D721Med (cell line): ENCODE measurements around the gene MFSD11.
A peak's percentile ranks its signal among the peaks of the same experiment; 100 is the strongest.
"Not testable (repeated sequence)": the region's sequence is repeated elsewhere in the genome, so short reads cannot be mapped to it uniquely, and the experiment has no call there.

Experiments used
- DNase-seq: peaks from one replicate; pipeline ENCODE4 v3.0.0; 2011; ENCODE audit warnings: low spot score; ENCODE audit not compliant: insufficient read length
- FAIRE-seq: peaks from 2 replicates; lab custom pipeline; 2011; peaks lifted over from hg19 to GRCh38; lab: Jason Lieb, UNC
- TF ChIP-seq, protein P1 (sequence below): IDR thresholded peaks from 2 replicates; pipeline ENCODE4 v1.5.1; 2012; ENCODE audit warnings: mild to moderate bottlenecking, control low read depth; ENCODE audit not compliant: insufficient read depth; ENCODE audit errors: missing control alignments

The MFSD11 gene

DNA sequence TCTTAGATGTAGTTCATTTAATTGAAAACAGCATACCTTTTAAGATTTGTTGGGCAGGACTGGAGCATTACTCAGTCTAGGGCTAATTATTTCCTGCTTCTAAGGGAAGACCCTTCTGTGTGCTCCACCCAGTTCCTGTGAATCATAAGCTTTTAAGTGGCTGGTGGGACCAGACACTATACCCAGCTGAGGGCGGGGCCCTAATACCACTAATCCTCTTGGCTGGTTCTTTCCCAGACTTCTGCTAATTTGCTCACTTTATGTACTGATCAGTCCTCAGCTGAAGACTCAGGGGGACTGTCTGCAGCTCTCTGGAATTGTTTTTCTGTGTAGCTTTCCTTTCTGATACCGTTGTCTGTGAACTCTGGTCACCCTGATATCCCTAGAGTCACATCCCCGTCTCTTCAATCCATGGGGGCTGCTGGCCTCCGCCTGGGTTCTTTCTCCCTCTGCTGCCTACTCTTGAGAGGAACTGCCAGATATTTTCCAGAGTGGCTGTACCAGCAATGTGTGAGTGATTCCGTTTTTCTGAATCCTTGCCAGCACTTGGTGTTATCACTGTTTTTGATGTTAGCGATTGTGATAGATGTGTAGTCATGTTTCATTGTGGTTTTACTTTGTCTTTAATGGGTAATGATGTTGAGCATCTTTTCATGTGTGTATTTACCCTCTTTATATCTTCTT lies 35.1 kb downstream of the MFSD11 start:
- FAIRE-seq (peak; percentile 84), DNase-seq (peak; percentile 33)
- TF ChIP-seq, protein P1, sequence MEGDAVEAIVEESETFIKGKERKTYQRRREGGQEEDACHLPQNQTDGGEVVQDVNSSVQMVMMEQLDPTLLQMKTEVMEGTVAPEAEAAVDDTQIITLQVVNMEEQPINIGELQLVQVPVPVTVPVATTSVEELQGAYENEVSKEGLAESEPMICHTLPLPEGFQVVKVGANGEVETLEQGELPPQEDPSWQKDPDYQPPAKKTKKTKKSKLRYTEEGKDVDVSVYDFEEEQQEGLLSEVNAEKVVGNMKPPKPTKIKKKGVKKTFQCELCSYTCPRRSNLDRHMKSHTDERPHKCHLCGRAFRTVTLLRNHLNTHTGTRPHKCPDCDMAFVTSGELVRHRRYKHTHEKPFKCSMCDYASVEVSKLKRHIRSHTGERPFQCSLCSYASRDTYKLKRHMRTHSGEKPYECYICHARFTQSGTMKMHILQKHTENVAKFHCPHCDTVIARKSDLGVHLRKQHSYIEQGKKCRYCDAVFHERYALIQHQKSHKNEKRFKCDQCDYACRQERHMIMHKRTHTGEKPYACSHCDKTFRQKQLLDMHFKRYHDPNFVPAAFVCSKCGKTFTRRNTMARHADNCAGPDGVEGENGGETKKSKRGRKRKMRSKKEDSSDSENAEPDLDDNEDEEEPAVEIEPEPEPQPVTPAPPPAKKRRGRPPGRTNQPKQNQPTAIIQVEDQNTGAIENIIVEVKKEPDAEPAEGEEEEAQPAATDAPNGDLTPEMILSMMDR = peak; percentile 13

DNA sequence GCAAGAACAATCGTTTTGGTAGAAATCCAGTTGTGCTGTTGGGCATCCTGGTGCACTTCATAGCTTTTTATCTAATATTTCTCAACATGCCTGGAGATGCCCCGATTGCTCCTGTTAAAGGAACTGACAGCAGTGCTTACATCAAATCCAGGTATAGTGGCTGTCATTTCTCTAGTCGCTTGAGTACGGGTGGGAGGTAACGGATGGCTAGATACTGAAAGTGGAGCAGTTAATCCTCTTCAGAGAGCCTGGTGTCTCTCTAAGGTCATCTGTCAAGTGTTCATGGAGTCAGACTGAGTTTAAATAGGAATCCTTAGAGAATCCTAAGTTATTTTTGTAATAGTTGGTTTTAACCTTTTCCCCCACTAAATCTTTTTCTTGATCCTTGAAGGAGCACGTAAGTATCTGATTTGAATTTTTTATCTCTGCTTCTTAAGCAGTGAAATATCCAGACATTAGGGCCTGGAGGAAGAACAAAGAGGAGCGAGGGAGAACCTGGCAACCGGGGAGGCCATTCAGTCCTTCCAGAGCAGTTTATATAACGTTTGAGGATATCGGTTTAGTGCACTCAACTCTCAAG lies 37.2 kb downstream of the MFSD11 start:
- DNase-seq (no peak), FAIRE-seq (no peak)
- TF ChIP-seq, protein P1 = no peak

DNA sequence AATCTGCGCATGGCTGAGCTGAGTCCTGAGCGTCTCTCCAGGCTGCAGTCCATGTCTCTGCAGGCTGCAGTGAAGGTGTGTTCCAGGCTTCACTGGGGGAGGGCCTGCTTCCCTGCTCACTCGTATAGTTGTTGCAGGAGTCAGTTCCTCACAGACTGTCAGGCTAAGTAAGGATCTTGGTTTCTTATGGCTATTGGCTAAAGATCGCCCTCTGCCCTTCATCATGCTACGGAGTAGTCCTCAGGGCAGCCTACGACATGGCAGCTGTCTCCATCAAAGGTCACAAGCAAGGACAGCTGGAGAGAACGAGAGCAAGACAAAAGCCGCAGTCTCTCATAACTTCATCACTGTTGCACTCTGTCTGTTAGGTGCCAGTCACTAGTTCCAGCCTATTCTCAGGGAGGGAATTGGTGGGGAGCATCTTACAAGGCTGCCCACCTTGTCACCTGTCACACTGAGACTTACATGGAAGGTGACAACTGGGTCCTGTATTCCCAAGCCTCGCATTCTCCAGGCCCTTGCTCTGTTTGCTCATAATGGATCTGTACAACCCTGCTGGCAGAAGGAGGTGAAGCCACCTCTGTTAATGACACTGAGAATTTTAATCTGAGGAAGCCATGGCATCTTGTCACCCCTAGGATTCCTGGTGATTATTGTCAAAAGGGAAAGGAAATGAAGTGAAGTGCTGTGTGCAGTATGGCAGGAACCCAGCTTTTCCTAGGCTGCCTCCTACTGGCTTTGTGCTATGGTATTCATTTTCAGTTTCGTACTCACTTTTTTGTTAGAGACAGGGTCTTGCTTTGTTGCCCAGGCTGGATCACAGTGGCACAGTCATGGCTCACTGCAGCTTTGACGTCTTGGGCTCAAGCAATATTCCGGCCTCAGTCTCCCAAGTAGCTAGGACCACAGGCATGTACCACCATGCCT lies 43.4 kb downstream of the MFSD11 start:
- TF ChIP-seq, protein P1 = peak; percentile 54
- DNase-seq = no peak
- no peak for FAIRE-seq

DNA sequence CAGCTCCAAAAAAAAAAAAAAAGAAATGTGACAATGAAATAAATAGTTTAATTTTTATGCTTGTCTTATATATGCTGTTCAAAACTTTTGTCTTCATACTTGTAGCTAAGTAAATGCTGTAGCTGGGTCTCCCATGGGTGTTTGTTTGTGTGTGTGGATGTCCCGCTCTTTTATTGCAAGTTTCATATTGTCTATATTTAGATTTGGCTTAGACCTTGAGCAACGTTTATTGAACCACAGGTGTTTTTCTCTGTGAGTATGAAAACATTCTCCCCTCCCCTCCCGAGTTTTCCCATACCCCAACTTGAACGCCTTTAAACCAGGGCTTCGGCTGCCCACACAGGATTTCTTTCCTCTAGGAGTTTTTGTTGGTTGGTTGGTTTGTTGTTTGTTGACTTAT lies 45.2 kb downstream of the MFSD11 start:
- DNase-seq (no peak), FAIRE-seq (no peak)
- TF ChIP-seq, protein P1 = no peak

DNA sequence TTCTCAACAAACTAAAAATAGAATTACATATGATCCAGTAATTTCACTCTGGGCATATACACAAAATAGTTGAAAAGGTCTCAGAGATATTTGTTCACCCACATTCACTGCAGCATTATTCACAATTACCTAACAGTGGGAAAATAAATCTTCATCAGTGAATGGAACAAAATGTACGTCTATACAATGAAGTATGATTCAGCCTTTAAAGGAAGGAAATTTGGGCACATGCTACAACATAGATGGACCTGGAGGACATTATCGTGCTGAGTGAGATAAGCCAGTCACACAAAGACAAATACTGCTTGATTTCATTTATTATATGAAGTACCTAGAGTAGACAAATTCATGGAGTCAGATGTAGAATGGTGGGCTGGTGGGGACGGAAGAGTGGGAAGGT lies 47.0 kb downstream of the MFSD11 start:
- FAIRE-seq (no peak), DNase-seq (no peak)
- TF ChIP-seq, protein P1 = no peak

DNA sequence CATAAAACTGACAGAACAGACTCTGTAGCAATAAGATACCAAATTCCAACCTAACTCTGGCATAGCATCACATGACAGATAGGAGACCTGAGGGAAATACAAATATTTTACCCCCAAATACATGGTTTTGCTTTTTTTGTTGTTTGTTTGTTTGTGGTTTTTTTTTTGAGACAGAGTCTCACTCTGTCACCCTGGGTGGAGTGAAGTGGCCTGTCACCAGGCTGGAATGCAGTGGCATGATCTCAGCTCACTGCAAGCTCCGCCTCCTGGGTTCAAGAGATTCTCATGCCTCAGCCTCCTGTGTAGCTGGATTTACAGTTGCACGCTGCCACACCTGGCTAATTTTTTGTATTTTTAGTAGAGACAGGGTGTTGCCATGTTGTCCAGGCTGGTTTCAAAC lies 49.9 kb downstream of the MFSD11 start:
- FAIRE-seq, DNase-seq: not testable (repeated sequence)

DNA sequence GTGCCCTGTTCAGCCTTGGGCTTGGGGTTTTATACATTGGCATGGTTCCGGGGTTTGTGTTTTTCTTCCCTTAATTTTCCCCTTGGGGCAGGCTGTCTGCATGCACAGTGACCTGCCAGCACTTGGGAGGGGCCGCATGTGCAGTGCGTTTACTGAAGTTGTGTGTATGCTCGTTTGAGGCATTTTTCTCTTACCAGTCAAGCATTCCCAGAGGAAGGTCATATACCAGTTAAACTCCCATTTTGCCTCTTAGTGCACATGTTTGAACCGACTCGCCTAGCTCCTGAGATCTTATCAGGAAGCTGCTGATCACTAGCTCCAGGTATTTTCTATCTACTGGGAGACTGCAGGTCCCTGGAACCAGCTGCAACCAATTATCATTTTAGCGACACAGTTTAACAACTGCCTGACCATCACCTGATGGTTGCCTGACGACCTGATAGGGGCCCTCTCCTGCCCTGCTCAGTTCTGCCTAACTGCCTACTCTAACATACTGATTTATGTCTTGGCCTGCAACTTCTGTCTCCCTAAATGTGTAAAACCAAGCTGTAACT lies 51.4 kb downstream of the MFSD11 start:
- DNase-seq = no peak
- TF ChIP-seq, protein P1 = no peak
- no peak for FAIRE-seq
